Thyroid gland (tissue), 4 donors: ENCODE results near the gene SYT1. TPM values are rescaled to one million over a fixed set of nuclear protein-coding genes. Genes with fewer than 3 reads are reported as not detected.

ENCODE experiments used
- DNase-seq, 2 donors: peaks; one replicate each; pipeline ENCODE4 v3.0.0-alpha.2; 2019
- H3K27ac ChIP-seq, 3 donors: fragments of 200-600 bp; sonication (generic); 1 replicate in 2 of 3; 2 replicates in 1 of 3; pipeline ENCODE4 v1.5.1; 2016 to 2019; ENCODE audit warnings: mild to moderate bottlenecking in 1 of 3, moderate library complexity in 1 of 3
- H3K27me3 ChIP-seq: fragments of 200-600 bp; sonication (generic); one replicate; pipeline ENCODE4 v1.5.1; 2019
- H3K36me3 ChIP-seq, 2 donors: fragments of 200-600 bp; sonication (generic); one replicate each; pipeline ENCODE4 v1.5.1; 2016 to 2019
- H3K4me1 ChIP-seq, 2 donors: fragments of 200-600 bp; sonication (generic); one replicate each; pipeline ENCODE4 v1.5.1; 2017 to 2019
- H3K4me3 ChIP-seq, 3 donors: fragments of 200-600 bp; sonication (generic); replicated peaks in 1 of 3; 1 replicate in 2 of 3; 2 replicates in 1 of 3; pipeline ENCODE4 v1.5.1; 2016; ENCODE audit warnings: mild to moderate bottlenecking in 1 of 3
- H3K9me3 ChIP-seq: fragments of 200-600 bp; sonication (generic); one replicate; pipeline ENCODE4 v1.5.1; 2017
- CTCF ChIP-seq, 6 experiments: fragments of 200-600 bp in 3 of 6; fragments of 450-650 bp in 3 of 6; sonication (generic) in 3 of 6; IDR thresholded peaks; one replicate each; pipeline ENCODE4 v1.5.1; 2016 to 2019; ENCODE audit warnings: antibody characterized with exemption in 6 of 6, mild to moderate bottlenecking in 2 of 6, inconsistent platforms in 1 of 6, moderate library complexity in 1 of 6
- POLR2A ChIP-seq, 2 donors: fragments of 450-650 bp; IDR thresholded peaks; one replicate each; pipeline ENCODE4 v1.6.1; 2017; ENCODE audit warnings: antibody characterized with exemption in 2 of 2, mild to moderate bottlenecking in 2 of 2, moderate library complexity in 1 of 2
- WGBS, 2 donors: methylation state at CpG; one replicate each; pipeline ENCODE4 v1.1.5; 2017; 5-methylcytosine and 5-hydroxymethylcytosine counted together
- intact Hi-C: fragments of 100-400 bp; cut with DNase I; formaldehyde crosslinking; loops from one replicate; pipeline ENCODE4 v1.15.1; 2023
- total RNA-seq, 4 donors: library from RNA; depleted of rRNA; stranded (reverse); fragments of >200 nt; gene quantifications; one replicate each; pipeline ENCODE4 v1.2.3, GENCODE V29; 2016

Gene SYT1
- total RNA-seq, 4 donors from 2014 or later = 0.58 to 2.4 (median 1.2) TPM

- Histone ChIP-seq H3K27ac (no peak overlapping the region), H3K9me3 (no peaks in the 10 kb centered on the region), H3K4me3 (no peak overlapping the region), H3K4me1 (no peaks in the 10 kb centered on the region), H3K36me3 (no peaks in the 10 kb centered on the region), H3K27me3 (no peaks in the 10 kb centered on the region)
- no peak for DNase-seq
- 81 to 89% methylated on average over 2 of the region's 2 CpGs for WGBS, 2 donors
- TF ChIP-seq CTCF (IDR thresholded peaks at IDR 0.05) = no peak
- TF ChIP-seq POLR2A (IDR thresholded peaks at IDR 0.05) = no peak
- intact Hi-C loops = no loop called here
Measured at GRCh38 chr12:79294590-79294989, 430.0 kb downstream of the SYT1 start.

DNA sequence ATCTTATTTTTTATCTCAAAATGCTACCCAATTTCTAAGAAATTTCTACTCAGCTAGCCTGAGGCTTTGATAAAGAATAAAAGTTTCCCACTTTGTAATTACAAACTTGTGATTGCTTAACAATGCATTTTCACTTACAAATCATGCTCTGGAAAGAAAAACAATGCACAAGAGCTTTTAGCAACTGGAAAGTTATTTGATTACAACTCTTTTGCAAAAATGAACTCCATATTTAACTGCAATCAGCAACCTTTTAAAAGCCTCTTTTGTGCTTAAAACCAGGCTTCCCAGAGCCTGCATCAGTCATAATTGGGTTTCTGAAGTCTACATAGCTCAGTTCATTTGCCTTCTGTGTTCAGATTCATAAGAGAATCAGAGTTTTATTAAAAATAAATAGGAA lies 431.0 kb downstream of the SYT1 start:
- DNase-seq = no peak

DNA sequence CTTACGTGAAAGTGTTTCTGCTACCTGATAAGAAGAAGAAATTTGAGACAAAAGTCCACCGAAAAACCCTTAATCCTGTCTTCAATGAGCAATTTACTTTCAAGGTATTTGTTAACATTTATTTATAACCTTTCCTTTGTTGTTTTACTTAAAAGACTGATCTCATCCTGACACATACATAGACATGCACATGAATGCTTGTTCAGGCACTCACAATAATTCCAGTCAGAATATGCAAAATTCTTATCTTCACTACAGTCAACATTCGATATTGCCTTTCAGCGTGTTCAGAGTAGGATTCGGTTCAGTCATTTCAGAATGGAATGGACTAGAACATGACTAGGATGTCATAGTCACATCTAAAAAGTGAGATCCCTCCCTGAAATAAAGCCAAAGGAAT lies 431.6 kb downstream of the SYT1 start:
- TF ChIP-seq POLR2A (IDR thresholded peaks at IDR 0.05) (no peak), CTCF (IDR thresholded peaks at IDR 0.05) (no peak)
- 92 to 94% methylated on average over 5 of the region's 5 CpGs for WGBS, 2 donors

More for the DNA sequence above, 431.0 kb downstream of the SYT1 start:
- H3K27me3 ChIP-seq = no peaks in the 10 kb centered on the region
- TF ChIP-seq POLR2A (IDR thresholded peaks at IDR 0.05) (no peak), CTCF (IDR thresholded peaks at IDR 0.05) (no peak)
- no peak overlapping the region for H3K27ac ChIP-seq
- H3K4me3 ChIP-seq = no peak overlapping the region
- H3K9me3 ChIP-seq = no peaks in the 10 kb centered on the region
- H3K4me1 ChIP-seq = no peaks in the 10 kb centered on the region
- intact Hi-C loops = no loop called here
- H3K36me3 ChIP-seq = no peaks in the 10 kb centered on the region

DNA sequence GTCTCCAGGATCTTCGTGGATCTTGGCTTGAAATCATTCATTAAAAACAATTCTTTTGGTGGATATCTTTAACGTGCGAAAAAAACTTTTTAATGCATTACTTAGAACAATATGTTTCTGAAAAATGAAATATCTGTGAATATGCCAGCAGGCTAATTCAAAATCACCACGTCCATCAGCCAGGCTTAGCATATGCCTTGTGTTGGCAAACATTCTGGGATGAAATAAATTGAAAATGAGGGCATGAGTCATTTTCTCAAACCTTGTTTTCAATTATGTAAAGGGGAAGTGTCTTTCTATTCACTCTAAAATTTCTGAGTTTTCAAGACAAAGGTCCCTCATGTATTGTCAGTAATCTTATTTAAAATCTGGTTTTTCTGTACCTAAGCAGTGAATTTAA lies 432.3 kb downstream of the SYT1 start:
- no peaks in the 10 kb centered on the region for H3K36me3 ChIP-seq
- WGBS, 2 donors = 84% methylated on average over 4 of the region's 4 CpGs
- intact Hi-C loops = no loop called here
- no peaks in the 10 kb centered on the region for H3K9me3 ChIP-seq
- no peaks in the 10 kb centered on the region for H3K4me1 ChIP-seq
- no peak overlapping the region for H3K4me3 ChIP-seq
- H3K27me3 ChIP-seq = no peaks in the 10 kb centered on the region
- H3K27ac ChIP-seq = no peak overlapping the region
- TF ChIP-seq CTCF (IDR thresholded peaks at IDR 0.05) = no peak
- TF ChIP-seq POLR2A (IDR thresholded peaks at IDR 0.05) = no peak
- no peak for DNase-seq

More for the DNA sequence above, 431.6 kb downstream of the SYT1 start:
- Histone ChIP-seq H3K4me3 (no peak overlapping the region), H3K27ac (no peak overlapping the region), H3K4me1 (no peaks in the 10 kb centered on the region), H3K36me3 (no peaks in the 10 kb centered on the region), H3K9me3 (no peaks in the 10 kb centered on the region), H3K27me3 (no peaks in the 10 kb centered on the region)
- intact Hi-C loops = no loop called here
- no peak for DNase-seq

DNA sequence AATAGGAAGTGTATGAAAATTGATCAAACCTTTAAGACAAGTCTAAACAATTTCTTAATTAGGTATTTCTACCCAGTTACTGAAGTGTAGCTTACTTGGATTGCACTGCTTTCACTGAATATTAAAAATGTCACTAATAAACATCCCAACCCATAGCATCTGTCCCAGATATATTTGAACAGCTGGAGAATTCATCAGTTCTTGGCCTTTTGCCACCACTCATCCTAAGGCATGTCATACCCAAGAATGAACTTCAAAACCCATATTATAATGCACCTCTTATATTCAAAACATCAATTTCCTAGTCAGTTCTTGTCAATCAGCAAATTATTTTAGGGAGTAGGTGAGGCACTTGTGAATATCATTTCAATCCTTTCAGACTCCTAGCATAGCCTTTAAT lies 433.9 kb downstream of the SYT1 start:
- Histone ChIP-seq H3K36me3 (no peaks in the 10 kb centered on the region), H3K4me1 (no peaks in the 10 kb centered on the region), H3K4me3 (no peak overlapping the region), H3K27ac (no peak overlapping the region), H3K27me3 (no peaks in the 10 kb centered on the region), H3K9me3 (no peaks in the 10 kb centered on the region)
- DNase-seq = no peak
- no peak for TF ChIP-seq CTCF (IDR thresholded peaks at IDR 0.05)
- no peak for TF ChIP-seq POLR2A (IDR thresholded peaks at IDR 0.05)
- intact Hi-C loops = no loop called here
